GM19099 (cell line): ENCODE results near the gene SOST.

Source experiments
- POLR2A ChIP-seq: IDR thresholded peaks from 3 replicates; pipeline ENCODE4 v1.6.1; 2011; ENCODE audit warnings: low read depth; ENCODE audit not compliant: insufficient read length; ENCODE audit errors: extremely low read depth

SOST gene

DNA sequence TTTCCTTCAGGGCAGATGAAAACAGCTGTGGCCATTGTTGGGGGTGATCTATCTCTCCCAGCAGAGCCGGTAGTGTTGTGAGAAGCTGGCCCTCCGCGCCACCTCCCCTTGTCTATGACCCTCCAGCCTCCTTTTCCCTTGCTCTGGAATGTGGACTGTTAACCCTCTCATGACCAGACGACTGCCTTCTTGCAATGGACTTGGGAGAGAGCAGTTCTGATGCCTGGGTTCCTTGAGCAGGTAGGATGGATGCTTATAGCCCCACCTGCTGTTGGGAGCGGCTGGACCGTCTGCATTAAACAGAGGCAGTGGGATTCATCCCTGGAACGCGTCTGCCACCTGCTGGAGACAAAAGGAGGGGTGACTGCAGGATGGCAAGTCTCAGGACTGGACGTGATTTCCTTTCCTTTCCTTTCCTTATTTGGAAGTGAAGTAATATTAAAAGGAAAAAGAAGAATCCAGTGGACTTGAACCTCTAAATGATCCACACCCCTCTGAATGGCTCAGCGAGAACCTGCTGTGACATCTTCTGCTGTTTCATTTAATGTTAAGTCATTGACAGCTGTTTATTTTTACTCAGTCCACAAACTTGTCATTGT is 1.8 kb upstream of the SOST start:
- TF ChIP-seq POLR2A = no peak

DNA sequence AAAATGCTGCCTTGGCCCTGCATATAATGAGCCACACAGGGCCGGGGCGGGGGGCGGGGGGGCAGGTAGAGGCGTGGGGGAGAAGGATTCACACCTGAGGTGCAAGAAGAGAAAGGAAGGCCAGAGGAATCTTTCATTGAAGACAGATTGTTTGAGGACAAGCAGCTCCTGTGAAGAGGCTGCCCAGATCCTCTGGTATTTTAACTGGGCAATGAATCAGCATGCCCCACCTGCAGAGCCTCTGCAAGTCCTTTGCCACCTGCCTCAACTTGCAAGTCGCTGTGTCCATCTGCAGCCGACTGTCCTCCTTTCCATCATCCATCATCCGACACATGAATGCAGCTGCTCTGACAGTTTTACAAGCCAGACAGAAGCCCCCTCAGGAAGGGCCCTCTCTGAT is 1.2 kb upstream of the SOST start:
- TF ChIP-seq POLR2A = no peak

DNA sequence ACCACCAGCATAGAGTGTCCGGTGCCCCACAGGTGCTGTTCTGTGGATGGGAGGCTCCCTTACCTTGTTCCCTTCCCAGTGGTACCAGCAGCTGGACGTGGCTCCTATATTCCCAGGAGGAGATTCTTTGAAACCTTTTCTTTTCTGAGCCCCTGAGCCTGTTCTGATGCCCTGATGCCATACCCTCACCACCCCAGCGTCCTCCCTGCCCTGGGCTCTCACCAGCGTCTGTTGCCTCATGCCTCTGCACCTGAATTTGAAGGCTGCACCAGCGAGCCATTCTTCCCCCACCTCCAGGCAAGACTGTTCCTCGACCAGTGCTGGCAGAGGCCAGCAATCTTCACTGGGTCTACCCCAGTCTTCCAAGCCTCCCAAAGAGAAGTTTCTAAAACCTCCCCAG is 505 bp downstream of the SOST start:
- TF ChIP-seq POLR2A = no peak

DNA sequence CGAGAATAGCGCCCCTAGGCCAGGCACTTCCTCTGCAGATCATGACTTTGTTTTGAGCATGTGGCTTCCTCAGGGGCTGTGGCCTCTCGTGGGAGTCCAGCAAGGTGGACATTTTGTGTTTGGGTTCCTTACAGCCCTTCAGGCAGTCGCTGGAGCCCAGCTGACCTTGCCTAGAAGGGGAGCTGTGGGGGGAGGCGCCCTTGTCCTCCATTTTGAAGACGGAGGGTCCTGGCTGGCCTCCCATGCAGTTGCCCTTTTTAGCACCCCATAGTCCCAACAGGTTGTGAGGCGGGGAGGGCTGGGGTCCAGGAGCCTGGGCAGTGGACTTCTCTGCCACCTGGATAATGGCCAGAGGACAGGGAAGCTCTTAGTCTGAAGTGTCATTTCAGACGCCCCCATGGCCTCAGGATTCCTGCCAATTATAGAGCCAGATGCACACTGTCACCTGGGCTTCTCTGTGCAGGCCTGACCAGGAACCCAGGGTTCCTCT is 1.4 kb downstream of the SOST start:
- no peak for TF ChIP-seq POLR2A

DNA sequence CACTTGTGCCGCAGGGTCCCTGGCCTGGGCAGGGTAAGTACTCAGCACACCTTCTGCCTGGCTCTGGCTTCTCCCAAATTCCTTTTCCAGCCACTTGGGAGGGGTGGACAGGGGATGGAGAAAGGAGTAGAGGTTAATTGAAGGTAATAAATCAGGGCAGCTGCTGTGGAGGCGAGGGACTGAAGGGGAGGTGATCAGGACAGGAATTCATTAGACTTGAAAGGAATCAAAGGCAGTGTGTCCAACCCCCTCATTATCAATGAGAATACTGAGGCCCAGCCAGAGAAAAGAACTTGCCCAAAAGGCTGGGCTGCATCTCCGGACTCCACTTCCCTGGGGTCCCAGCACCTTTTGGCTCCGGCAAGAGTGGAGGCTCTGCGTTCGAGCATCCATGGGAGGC is 2.4 kb downstream of the SOST start:
- no peak for TF ChIP-seq POLR2A

DNA sequence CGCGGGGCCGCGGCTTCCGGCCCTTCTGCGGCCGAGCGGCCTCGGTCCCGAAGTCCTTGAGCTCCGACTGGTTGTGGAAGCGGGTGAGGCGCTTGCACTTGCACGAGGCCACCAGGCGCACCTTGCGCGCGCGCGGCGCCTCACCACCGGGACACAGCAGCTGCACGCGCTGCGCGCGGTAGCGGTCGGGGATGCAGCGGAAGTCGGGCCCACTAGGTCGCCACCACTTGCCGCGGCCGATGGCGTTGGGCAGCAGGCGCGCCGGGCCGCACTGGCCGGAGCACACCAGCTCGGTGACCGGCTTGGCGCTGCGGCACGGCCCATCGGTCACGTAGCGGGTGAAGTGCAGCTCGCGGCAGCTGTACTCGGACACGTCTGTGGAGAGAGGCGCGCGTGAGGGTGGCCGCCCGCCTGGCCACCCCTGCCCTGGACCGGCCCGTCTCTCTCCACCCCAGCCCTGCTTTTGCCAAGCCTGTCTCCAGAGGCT is 3.2 kb downstream of the SOST start:
- TF ChIP-seq POLR2A = no peak

DNA sequence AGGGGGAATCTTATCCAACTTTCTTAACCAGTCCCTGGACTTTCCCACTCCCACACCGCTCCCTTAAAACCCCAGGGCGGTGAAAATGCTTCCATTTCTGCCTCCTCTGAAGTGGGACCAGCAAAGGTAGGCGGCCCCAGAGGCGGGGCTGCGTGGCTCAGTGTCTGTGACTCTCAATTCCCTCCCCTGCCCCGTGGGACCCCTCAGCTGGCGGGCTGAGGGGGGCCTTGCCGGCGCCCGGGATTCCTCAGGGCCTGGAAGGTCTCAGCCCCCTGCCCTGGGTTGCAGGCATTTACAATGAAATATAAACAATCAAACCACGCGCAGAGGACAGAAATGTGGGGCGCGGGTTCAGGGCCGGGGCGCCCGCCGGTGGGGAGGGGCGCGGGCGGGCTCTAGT is 3.6 kb downstream of the SOST start:
- TF ChIP-seq POLR2A = no peak

DNA sequence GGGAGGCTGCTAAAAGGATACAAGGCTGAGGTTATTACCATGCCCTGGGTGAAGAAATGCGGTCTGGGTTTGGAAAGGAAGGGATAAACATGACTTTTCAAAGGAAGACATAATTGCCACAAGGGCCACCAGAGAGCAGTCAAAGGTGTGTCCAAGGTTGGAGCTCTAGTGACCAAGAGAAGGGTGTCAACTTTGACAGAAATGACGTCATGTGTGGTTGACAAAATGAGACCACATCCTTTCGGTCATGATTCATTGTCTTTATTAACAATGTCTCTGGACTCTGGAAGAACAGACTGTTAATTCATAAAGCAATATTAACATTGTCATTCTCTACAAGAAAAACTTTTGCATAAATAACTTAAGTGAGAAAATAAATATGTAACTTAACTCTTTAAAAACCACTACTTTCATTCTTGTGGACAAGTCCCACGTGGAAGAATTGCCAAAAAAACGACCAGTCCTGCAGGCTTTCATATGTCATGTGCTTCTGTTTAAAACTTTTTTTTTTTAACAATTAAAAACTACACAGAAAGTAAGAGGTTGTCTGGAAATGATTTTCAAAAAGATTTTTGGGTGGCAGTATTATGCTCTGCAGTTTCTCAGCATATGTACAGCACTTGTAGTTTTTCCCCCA is 5.0 kb downstream of the SOST start:
- no peak for TF ChIP-seq POLR2A

DNA sequence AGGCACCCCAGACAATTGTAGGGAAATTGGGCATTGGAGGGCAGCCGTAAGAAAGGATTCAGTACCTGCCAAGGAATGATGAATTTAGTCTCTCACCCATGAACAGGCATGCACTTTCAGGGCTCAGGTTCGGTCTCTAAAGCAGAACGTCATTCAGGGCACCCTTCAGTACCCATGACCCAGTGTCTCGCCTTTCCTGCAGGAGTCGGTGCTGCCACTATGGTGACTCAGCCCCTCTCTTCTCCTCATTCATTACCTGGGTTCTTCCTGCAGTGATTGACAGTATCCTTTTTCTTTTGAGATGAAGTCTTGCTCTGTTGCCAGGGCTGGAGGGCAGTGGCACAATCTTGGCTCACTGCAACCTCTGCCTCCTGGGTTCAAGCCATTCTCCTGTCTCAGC is 8.4 kb downstream of the SOST start:
- TF ChIP-seq POLR2A = no peak

DNA sequence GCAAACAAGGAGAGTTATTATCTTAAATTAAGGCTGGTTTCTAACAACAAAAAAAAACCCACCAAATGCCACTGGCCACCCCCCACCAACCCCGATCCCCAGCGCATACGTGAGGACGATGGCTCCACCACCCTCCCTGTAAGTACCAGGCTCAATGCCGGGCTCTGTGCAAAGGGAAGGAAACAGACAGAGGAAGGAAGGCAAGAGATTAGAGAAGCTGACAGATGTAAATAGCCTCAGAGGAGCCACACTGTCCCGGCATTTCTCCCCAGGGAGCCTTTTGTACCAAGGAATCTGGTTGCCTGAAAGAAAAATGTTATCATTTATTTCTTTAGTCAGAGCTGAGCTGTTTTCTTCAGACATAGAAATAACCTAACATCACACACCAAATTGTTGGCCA is 13.1 kb downstream of the SOST start:
- TF ChIP-seq POLR2A = no peak

DNA sequence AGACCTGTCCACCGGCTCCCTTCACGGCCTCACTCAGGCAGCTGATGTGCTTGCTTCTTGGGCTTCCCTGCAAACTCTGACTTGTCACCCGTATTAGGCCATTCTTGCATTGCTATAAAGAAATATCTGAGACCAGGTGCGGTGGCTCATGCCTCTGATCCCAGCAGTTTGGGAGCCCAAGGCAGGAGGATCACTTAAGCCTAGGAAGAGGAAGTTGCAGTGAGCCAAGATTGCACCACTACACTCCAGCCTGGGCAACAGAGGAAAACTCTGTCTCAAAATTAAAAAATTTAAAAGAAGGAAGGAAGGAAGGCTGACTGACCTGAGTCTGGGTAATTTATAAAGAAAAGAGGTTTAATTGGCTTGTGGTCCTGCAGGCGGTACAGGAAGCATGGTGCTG is 17.0 kb downstream of the SOST start:
- TF ChIP-seq POLR2A = no peak

DNA sequence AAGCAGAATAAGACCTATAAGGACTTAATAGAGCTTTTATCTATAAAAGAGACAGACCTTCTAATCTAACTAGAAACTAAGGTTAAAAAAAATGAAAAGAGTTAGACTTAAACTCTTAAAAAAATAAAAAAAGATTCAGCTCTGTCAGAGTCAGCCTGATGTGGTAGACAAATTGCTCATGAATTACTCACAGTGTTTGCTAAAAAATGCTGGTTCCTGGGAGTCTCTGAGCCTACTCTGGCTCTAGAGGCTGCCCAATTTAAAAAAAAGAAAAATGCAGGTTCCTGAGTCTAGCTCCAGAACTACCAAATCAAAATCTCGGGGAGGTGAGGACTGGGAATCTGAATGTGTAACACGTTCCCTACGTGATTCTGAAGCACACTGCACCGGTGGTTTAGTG is 18.1 kb downstream of the SOST start:
- no peak for TF ChIP-seq POLR2A

DNA sequence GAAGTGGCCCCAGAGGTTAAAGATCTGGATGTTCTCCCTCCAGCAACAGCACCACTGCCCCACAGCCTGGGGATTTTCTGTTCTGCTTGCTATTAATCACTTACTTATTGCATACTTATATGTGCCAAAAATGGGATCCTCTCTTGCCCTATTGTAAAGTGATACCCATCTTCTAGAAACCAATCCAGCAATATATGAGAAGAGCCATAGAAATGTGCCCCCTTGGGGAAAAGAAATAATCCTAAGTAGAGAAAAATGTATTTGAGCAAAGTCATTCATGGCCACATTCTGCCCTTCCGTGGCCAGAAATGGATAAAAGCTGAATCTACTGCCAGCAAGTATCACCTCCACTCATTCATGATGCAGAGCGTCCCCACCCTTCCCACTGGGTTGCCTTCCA is 20.9 kb downstream of the SOST start:
- TF ChIP-seq POLR2A = no peak

DNA sequence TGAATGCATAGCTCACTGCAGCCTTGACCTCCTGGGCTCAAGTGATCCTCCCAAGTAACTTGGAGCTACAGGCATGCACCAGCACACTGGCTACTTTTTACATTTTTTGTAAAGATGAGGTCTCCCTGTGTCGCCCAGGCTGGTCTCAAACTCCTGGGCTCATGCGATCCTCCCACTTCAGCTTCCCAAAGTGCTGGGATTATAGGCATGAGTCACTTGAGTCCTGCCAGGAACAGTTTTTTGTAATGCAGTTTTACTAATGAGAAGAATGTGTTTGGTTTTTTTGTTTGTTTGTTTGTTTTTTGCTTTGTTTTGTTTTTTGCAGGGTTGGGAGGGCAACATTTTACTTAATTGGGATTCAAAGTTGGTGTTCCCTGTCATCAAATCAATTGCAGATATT is 22.2 kb downstream of the SOST start:
- TF ChIP-seq POLR2A = no peak

DNA sequence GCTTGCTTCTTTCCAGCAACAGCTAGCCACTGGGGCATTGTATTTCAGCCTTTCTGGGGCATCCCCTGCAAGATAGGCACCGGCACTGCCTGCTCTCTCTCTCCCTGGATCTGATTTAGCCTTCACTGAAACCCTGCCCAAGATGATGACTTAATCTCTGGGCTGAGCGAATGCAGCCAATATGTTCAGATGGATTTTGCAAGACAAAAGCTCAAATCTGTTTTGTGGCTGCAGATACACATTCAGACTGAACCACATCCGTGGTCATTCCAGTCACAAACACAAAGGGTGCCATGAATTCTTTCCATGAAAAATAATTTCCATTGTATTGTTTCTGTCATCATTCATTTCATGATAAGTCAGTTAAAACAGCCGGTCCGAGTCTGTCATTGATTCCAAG is 24.2 kb downstream of the SOST start:
- TF ChIP-seq POLR2A = no peak

DNA sequence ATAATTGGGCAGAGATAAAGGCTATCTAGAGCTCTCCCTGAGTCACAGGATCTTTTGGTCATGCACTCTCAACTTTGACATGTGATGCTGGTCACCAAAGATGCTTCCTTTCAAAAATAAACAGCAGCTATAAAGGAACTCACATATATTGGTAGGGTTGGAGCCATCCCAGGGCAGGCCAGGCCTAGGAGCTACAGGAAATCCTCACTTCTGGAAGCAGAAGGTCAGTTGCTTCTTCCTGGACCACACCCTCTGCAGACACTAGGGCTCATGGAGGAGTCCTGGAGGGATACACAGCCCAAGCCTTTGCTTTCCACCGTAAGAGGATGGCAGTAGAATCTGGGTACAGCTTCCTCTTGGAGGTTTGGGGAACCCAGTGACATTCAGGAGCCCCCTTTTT is 24.6 kb downstream of the SOST start:
- no peak for TF ChIP-seq POLR2A

DNA sequence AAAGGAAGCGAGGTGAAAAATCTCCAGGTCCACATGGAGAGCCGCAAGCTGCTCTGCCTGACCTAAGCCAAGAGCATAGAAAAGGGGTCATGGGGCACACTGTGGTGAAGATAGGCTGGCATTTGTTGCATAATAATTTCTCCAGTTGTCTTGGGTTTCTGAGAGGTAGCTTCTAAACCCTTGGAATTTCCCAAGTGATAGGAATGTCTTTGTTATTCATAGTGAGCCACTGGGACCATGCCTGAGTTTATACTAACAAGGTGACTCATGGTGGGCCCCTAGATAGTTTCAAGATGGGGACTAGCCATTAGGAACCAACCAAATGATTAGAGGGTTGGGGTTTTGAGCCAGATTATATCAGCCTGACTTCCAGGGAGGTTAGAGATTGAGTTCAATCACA is 25.6 kb downstream of the SOST start:
- TF ChIP-seq POLR2A = no peak
